KOPT-K1 (cell line): ENCODE data around the gene CYP27A1.

Experiments used
- H3K27ac ChIP-seq: fragments of 200-600 bp; sonication (generic); 2 replicates; pipeline ENCODE4 v1.5.1; 2016; ENCODE audit warnings: antibody characterized with exemption, mild to moderate bottlenecking, low read depth, low read length; ENCODE audit not compliant: poor library complexity, severe bottlenecking
- H3K36me3 ChIP-seq: fragments of 200-600 bp; sonication (generic); 2 replicates; pipeline ENCODE4 v1.5.1; 2017; ENCODE audit warnings: antibody characterized with exemption, mild to moderate bottlenecking, low read length, moderate library complexity; ENCODE audit not compliant: insufficient read depth
- H3K9me3 ChIP-seq: fragments of 200-600 bp; sonication (generic); 2 replicates; pipeline ENCODE4 v1.5.1; 2017; ENCODE audit warnings: antibody characterized with exemption, low read length, mild to moderate bottlenecking; ENCODE audit not compliant: insufficient read depth, poor library complexity, severe bottlenecking

CYP27A1 gene

DNA sequence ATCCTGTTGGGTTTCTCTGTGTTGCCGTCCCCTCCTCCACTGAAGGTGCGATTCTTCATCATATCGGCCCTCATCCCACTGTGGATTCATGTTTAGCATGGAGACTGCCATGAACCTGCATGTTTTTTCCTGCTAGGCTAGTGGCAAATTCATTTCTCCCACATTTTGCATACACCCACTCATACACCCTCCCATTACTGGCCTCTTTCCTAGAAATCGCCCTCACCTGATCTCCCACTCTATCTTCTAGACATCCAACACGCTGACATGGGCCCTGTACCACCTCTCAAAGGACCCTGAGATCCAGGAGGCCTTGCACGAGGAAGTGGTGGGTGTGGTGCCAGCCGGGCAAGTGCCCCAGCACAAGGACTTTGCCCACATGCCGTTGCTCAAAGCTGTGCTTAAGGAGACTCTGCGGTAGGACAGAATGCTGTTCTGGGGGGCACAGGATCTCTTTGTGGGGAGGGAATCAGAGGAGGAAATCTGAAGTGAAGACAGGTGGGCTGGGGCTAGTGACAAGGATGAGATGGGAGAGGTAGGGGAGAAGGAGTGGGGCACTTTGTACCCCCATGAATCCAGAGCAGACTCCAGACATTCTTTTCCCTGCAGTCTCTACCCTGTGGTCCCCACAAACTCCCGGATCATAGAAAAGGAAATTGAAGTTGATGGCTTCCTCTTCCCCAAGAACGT is 32.0 kb downstream of the CYP27A1 start:
- no peaks in the 10 kb centered on the region for H3K36me3 ChIP-seq
- no peaks in the 10 kb centered on the region for H3K9me3 ChIP-seq
- H3K27ac ChIP-seq: no peak overlapping the region

DNA sequence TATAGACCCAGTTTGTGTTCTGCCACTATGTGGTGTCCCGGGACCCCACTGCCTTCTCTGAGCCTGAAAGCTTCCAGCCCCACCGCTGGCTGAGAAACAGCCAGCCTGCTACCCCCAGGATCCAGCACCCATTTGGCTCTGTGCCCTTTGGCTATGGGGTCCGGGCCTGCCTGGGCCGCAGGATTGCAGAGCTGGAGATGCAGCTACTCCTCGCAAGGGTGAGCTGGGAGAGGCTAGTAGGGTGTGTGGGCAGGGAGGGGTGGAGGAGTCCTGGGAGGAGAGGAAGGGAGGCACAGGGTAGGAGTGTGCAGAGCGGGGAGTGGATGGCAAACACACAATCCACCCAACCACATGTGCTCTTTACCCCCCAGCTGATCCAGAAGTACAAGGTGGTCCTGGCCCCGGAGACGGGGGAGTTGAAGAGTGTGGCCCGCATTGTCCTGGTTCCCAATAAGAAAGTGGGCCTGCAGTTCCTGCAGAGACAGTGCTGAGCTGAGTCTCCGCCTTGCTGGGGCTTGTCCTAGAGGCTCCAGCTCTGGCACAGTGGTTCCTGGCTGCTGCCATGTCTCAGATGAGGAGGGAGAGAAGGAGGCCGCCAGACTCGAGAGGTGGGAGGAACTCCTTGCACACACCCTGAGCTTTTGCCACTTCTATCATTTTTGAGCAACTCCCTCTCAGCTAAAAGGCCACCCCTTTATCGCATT is 32.7 kb downstream of the CYP27A1 start:
- H3K27ac ChIP-seq: no peak overlapping the region
- H3K36me3 ChIP-seq: no peaks in the 10 kb centered on the region
- no peaks in the 10 kb centered on the region for H3K9me3 ChIP-seq

DNA sequence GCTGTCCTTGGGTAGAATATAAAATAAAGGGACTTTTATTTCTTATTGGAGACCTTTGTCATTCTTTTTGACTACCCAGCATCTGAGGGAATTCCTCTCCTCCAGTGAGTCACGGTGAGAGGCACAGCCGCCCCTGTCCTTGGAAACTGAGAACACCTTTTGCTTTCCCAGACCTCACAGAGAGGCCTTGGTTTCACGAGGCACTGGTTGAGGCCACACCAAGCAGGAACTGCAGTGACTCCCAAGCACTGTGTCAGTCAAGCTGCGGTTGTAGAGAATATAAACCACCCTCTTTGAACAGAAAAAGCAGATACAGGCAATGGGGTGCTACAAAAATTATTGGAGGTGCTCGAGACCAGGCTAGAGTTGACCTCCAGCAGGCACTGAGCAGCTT is 33.3 kb downstream of the CYP27A1 start:
- Histone ChIP-seq H3K27ac (no peak overlapping the region), H3K9me3 (no peaks in the 10 kb centered on the region), H3K36me3 (no peaks in the 10 kb centered on the region)

DNA sequence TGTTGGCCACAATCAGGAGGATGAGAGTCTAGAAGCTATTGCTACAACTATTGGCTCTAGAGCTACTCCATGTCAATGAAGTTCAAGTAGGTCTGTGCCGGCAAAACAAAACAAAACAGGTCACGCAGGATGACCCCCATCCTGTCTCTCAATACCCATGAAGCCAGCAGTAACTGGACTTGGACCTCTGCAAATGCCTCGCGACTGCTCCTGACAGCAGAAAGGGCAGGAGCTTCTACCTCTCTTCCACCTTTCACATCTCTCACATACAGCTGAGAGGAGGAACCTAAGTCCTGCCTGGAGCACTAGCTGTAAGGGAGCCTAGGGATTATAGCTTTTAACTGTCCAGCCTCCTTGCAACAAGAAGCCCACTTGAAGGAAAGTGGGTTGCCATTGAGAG is 33.7 kb downstream of the CYP27A1 start:
- no peaks in the 10 kb centered on the region for H3K36me3 ChIP-seq
- H3K27ac ChIP-seq: no peak overlapping the region
- no peaks in the 10 kb centered on the region for H3K9me3 ChIP-seq

DNA sequence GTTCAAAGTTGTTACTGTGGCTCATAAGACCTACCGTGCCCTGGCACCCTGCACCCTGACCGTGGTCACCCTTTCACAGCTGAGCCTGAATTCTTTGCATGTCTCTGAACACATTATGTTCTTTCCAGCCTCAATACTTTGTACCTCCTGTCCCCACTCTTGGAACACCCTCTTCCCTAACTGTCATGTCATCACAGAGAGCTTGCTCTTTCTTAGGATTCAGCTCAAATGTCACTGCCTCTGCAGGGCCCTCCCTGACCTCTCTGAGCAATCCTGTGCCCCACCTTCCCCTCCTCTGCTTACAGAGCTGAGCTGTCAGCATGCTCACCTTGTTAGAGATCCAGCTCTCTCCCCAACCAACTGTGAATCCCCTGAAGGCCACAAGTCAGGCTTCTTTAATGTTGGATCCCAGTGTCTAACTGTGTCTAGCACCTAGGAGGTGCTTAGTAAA is 34.6 kb downstream of the CYP27A1 start:
- Histone ChIP-seq H3K9me3 (no peaks in the 10 kb centered on the region), H3K27ac (no peak overlapping the region), H3K36me3 (no peaks in the 10 kb centered on the region)

DNA sequence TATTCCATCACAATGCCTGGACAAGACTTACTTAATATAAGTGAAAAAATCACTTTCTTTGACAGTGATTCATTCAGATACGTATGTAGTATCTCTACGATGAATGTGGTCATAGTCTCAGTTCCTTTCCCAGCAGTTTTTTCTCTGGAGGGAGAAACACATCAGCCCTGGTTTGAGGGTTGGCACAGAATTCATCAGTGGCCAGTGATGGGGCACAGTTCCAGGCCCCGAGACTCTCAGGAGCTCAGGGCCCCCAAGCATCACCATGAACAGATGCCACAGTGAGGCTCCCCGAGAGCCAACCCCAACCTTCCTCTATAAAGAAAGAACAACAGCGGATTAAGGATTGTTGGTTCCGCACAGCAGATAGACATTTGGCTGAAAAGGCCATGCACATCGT is 37.1 kb downstream of the CYP27A1 start:
- Histone ChIP-seq H3K9me3 (no peaks in the 10 kb centered on the region), H3K27ac (no peak overlapping the region), H3K36me3 (no peaks in the 10 kb centered on the region)

DNA sequence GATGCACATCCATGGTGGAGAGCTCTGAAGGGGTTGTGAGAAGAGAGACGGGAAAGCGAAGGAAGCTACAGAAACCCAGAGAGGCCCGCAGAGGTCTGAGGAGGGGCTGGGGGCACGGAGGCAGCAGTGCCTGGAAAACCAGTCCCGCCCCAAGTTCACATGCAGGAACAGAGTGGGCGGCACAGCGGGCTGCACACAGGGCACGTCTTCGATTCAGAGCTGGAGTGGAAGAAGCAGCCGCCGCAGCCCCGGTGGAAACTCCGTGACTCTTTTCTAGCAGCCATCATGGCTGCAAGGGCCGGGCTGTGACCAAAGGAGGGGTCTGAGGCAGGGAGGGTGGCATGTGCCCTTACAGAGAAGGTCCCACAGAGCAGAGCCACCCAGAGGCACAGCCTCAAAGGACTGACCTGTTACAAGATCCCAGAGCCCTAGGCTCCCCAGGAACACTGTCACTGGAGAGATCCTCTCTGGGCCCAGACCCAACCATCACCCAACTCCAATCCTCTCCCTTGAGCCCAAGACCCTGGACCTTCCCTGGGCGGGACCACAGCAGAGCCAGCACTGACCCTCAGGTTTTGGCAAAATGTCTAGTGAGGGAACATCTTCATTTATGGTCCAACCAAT is 38.9 kb downstream of the CYP27A1 start:
- H3K36me3 ChIP-seq: no peaks in the 10 kb centered on the region
- no peak overlapping the region for H3K27ac ChIP-seq
- no peaks in the 10 kb centered on the region for H3K9me3 ChIP-seq

DNA sequence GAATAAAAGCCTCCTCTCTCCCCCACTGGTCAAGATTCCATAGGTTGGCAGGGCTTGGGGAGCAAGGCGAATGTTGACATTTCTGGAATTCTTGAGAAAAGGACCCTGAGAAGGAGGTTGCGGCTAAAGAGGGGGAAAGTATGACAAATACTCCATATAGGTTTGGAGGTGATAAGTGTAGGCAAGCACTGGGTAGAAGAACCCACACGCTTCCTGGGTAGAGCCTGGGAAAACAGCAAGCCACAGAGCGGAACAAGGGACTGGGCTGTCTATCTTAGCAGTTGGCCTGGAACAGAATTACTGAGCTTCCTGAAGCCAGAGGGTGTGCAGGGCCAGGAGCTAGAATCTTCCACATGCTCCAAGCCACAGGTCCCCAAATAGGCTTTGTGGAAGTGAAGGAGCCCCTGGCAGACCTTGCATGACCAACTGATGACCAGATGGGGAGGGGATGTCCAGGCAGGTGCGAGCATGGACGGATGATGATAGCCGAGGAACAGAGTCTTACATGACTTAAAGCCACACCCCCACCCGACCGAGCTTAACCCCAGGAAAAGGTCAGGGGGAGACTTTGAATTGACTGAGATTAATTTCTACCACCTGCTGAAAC is 39.8 kb downstream of the CYP27A1 start:
- Histone ChIP-seq H3K27ac (no peak overlapping the region), H3K9me3 (no peaks in the 10 kb centered on the region), H3K36me3 (no peaks in the 10 kb centered on the region)

DNA sequence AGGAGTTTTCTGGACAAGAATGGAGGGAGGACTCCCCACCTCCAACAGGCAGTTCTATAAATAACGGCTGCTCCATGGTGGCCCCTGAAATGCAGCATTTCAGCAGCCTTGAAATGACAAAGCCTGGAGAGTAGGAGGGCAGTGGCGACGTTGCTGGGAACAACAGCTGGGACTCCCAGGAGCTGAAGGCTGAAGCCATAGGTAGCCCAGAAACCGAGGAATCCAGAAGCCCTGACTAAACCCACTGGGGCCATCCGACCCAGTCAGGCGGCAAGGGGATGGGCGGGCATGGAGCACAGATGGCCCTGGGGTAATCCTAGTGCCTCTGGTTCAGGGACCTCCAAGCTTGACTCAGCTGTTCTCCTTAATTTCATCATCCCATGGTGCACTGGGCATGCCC is 40.7 kb downstream of the CYP27A1 start:
- no peaks in the 10 kb centered on the region for H3K9me3 ChIP-seq
- no peaks in the 10 kb centered on the region for H3K36me3 ChIP-seq
- H3K27ac ChIP-seq: no peak overlapping the region

DNA sequence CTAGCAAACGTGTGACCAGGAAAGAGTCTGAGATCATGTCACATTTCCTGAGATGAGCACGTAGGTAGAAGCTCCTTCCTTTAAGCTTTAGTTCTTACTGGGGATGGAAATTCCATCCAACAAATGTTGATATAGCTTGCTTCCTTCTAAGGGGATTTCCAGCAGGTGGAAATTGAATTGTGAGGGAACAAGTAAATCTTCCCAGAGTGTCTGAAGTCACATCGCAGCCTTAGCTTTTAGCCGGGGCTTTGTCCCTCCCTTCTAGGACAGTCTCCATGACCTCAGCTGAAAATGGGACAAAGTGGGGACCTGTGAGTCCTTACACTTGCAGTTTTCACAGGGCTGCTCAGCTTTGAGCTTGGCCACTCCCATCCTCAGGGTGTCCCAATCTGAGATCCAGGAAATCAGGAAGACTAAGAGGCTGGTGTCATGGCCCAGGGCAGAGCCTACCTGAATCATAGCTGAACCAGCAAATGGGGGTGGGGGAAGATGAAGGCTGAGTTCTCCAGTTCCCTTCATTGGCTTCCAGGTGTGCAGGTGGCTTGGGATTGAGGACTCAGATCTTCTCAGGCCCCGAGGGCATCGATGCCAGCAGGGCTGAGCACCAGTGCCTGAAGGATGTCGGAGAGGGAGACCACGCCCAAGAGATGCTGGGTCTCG is 41.4 kb downstream of the CYP27A1 start:
- H3K27ac ChIP-seq: no peak overlapping the region
- no peaks in the 10 kb centered on the region for H3K9me3 ChIP-seq
- no peaks in the 10 kb centered on the region for H3K36me3 ChIP-seq

DNA sequence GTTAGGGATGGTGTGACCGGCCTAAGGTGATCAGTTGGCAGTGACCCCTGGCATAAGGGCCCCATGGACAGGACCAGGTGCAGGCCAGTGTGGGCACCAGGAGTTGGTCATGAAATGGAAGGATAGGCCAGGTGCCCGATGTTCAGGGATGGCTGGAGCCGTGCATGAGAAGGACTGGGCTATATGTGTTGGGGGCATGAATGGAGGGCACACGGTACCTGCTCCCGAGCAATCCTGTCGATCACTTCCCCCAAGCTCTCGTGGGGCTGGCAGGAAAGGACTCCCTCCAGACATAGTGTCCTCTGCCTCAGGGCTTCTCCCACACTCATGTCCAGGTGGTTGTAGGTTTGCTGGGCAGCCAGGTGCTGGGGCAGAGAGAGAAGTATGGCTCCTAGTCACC is 42.1 kb downstream of the CYP27A1 start:
- H3K27ac ChIP-seq: no peak overlapping the region
- H3K36me3 ChIP-seq: no peaks in the 10 kb centered on the region
- H3K9me3 ChIP-seq: no peaks in the 10 kb centered on the region

DNA sequence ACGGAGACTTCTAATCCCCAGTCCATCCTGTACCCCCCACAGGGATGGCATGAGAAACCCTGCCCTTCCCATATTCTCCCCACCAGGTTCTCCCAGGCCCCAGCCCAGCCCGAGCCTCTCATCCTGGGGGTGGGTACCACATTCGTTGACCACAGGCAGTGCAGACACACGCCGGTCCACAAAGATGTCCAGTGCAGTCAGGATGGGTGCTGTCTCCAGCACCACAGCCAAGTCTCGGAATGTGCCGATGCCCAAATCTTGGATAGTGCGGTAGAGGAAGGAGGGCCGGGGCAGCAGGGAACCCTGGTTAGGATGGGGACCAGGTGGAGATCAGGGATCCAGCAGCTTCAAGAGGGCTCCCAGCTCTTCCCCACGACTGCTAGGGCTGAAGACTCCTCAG is 44.8 kb downstream of the CYP27A1 start:
- H3K9me3 ChIP-seq: no peaks in the 10 kb centered on the region
- H3K36me3 ChIP-seq: no peaks in the 10 kb centered on the region
- no peak overlapping the region for H3K27ac ChIP-seq

DNA sequence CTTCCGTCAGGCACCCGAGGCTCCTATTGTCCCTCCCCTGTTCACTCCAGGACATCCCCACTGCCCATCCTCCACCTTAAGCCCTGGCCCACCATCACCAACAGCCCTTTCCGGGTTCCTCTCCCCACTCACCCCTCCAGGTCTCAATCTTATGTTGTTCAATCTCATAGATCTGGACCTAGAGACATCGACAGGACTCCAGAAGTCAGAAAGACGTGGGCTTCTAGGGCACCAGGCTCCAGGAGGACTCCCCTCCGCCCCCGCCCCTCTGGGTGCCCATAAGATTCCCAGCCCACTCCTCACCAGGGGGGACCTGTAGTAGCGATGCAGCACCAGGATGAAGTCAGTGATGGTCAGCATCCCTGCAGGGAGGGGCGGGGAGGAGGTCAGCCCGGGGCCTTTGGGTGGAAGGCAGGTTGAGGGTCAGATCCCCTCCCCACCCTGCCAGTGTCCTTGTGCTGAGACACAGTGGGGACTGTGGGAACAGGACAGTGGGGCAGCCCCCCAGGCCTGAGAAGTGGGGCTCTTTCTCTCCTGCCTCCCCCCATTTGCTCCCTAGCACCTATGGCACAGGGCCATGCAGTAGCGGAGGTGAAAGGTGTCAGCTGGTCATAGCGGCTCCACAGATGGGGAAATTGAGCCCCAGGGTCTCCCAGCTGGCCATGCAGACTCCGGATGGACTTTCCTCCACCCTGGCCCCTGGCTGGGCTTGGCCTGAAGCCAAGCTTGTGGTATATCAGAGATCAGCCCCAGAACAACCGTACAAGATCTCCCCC is 45.9 kb downstream of the CYP27A1 start:
- Histone ChIP-seq H3K9me3 (no peaks in the 10 kb centered on the region), H3K36me3 (no peaks in the 10 kb centered on the region), H3K27ac (no peak overlapping the region)

DNA sequence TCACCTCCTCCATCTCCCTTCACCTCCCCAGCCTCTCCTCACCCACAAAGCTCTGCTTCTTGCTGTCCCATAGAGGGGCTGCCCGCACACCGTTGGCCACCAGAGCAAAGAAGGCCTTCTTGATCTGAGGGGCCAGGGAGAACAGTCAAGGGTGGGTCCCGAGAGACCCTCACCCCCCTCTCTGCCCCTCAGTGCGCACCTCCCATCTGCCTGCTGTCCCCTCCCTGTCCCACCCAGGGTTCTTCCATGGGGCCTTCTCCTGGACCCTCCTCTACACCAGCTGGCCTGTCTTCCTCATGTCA is 46.5 kb downstream of the CYP27A1 start:
- Histone ChIP-seq H3K9me3 (no peaks in the 10 kb centered on the region), H3K27ac (no peak overlapping the region)

More for the DNA sequence above, 46.5 kb downstream of the CYP27A1 start:
- no peaks in the 10 kb centered on the region for H3K36me3 ChIP-seq
